BJ (cell line): Measurements from ENCODE around the gene SMARCC1. TPM values are rescaled to one million over a fixed set of nuclear protein-coding genes. Genes with fewer than 3 reads are reported as not detected.

Experiments used
- CTCF ChIA-PET: fragments of 350-600 bp; formaldehyde crosslinking; extraction: SDS; loops from one replicate; lab custom pipeline; 2021; ENCODE audit warnings: antibody characterized with exemption, inconsistent platforms; lab: Yijun Ruan, JAX
- POLR2A ChIA-PET: fragments of 300-600 bp; sonication (Branson Sonifier 250); formaldehyde crosslinking; extraction: SDS; loops from one replicate; lab custom pipeline; 2021; ENCODE audit warnings: antibody characterized with exemption; lab: Charles Lee
- DNase-seq: peaks from one replicate; pipeline ENCODE4 v3.0.0-alpha.2; 2011; ENCODE audit warnings: low read depth
- H3K27me3 ChIP-seq: 2 replicates; pipeline ENCODE4 v1.6.0; 2011; ENCODE audit warnings: low read length; ENCODE audit not compliant: control insufficient read depth, insufficient read depth
- H3K36me3 ChIP-seq: 2 replicates; pipeline ENCODE4 v1.5.1; 2011; ENCODE audit warnings: low read length; ENCODE audit not compliant: control insufficient read depth, insufficient read depth
- H3K4me3 ChIP-seq: 2 replicates; pipeline ENCODE4 v1.5.1; 2011; ENCODE audit warnings: low read depth, mild to moderate bottlenecking, control low read depth, low read length
- polyA plus RNA-seq: library from polyadenylated mRNA; depleted of rRNA; stranded (reverse); fragments of >200 nt; gene quantifications from 2 replicates; pipeline ENCODE4 v1.2.3, GENCODE V29; 2011
- TF ChIP-seq, protein P1 (sequence below): IDR thresholded peaks from 2 replicates; pipeline ENCODE4 v1.5.1; 2011; ENCODE audit warnings: low read depth, mild to moderate bottlenecking, control low read depth, inconsistent platforms, low read length, moderate library complexity; ENCODE audit not compliant: insufficient read depth

SMARCC1 gene
- polyA plus RNA-seq, 1 experiment, result 25.8 TPM

DNA sequence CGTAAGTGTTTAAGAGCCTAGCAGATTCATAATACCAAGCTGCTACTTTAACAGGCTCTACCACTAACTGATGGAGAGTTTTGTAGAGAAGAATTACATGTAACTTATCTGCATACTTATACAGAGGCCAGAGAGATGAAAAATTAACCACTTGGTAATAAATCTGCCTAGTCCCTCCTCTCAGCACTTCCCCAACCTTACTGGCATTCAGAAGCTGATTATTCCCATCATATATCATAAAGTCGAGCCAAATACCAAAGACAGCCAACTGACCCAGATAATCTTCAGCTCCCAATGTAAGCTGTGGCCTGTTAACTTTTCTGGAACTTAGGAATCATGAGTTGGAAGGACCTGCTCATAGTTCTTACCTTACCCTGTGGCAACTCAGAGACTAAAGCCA is 177.5 kb downstream of the SMARCC1 start:
- no peak overlapping the region for H3K4me3 ChIP-seq
- no peak for DNase-seq
- TF ChIP-seq, protein P1, sequence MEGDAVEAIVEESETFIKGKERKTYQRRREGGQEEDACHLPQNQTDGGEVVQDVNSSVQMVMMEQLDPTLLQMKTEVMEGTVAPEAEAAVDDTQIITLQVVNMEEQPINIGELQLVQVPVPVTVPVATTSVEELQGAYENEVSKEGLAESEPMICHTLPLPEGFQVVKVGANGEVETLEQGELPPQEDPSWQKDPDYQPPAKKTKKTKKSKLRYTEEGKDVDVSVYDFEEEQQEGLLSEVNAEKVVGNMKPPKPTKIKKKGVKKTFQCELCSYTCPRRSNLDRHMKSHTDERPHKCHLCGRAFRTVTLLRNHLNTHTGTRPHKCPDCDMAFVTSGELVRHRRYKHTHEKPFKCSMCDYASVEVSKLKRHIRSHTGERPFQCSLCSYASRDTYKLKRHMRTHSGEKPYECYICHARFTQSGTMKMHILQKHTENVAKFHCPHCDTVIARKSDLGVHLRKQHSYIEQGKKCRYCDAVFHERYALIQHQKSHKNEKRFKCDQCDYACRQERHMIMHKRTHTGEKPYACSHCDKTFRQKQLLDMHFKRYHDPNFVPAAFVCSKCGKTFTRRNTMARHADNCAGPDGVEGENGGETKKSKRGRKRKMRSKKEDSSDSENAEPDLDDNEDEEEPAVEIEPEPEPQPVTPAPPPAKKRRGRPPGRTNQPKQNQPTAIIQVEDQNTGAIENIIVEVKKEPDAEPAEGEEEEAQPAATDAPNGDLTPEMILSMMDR, result no peak
- H3K36me3 ChIP-seq, result peaks cover 10% of the 10 kb centered on the region
- H3K27me3 ChIP-seq, result no peaks in the 10 kb centered on the region
- POLR2A ChIA-PET, result interaction anchor here (0.5 kb wide), 1 partner anchor 659 kb away, joined by 3 read pairs; no protein-coding TSS in a partner anchor
- CTCF ChIA-PET, result interaction anchor here (0.7 kb wide), 1 partner anchor 31 kb away, joined by 3 read pairs; no protein-coding TSS in a partner anchor

DNA sequence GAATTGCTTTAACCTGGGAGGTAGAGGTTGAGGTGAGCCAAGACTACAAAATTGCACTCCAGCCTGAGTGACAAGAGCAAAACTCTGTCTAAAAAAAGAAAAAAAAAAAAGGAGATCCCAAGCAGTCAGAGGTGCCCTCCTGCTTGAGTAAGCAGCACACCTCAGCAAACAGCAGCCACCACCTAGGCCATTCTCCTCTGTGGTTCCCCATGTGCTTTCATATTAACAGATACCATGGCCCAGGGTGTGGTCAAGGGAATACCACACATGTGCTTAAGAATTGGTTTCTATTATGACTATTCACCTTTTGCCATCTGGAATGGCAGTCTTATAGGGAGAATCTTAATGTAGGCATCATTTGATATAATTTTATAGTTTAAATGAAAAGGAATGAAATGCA is 178.4 kb downstream of the SMARCC1 start:
- Histone ChIP-seq H3K36me3 (peaks cover 8% of the 10 kb centered on the region), H3K4me3 (no peak overlapping the region), H3K27me3 (no peaks in the 10 kb centered on the region)
- DNase-seq, result no peak
- ChIA-PET POLR2A (interaction anchor here (0.5 kb wide), 1 partner anchor 659 kb away, joined by 3 read pairs; no protein-coding TSS in a partner anchor), CTCF (no interaction called here)
- TF ChIP-seq, protein P1, result no peak

DNA sequence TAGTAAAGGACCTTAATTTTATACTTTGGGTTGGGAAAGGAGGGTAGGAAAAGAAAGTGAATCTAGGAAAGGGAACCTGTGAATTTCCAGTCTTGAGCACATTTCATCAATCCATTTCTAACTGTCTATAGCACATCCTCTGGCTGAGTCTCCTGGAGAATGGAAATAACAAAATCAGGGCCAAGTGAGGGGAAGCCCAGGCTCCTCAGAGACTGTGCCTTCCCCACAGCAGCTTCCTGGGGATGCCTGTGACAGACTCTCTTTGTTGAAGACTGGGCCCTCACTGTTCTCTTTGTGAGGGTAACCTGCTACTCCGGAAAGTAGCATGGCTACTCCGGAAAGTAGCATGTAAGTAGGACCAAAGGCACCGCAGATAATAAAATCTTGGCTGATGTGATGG is 180.4 kb downstream of the SMARCC1 start:
- DNase-seq, result no peak
- no peaks in the 10 kb centered on the region for H3K27me3 ChIP-seq
- TF ChIP-seq, protein P1, result no peak
- POLR2A ChIA-PET, result no interaction called here
- CTCF ChIA-PET, result interaction anchor here (0.7 kb wide), 1 partner anchor 29 kb away, joined by 3 read pairs; no protein-coding TSS in a partner anchor
- H3K4me3 ChIP-seq, result no peak overlapping the region
- peaks cover 10% of the 10 kb centered on the region for H3K36me3 ChIP-seq

DNA sequence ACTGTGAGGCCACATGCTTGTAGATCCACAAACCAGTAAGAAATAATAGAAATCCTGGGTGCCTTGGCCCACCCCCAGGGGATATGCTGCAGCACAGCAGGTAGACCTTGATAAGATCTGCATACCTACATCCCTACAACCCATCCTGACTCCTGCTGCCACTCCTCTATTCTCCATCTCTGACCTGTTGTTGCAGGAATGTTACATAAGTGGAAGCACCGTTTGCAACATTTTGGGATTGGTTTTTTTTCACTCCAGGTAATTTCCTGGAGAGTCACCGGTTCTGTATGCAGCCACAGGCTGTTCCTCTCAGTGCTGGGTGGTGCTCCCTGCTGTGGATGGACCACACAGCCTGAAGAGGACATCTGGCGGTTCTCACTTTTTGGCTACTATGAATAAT is 186.9 kb downstream of the SMARCC1 start:
- TF ChIP-seq, protein P1, result no peak

DNA sequence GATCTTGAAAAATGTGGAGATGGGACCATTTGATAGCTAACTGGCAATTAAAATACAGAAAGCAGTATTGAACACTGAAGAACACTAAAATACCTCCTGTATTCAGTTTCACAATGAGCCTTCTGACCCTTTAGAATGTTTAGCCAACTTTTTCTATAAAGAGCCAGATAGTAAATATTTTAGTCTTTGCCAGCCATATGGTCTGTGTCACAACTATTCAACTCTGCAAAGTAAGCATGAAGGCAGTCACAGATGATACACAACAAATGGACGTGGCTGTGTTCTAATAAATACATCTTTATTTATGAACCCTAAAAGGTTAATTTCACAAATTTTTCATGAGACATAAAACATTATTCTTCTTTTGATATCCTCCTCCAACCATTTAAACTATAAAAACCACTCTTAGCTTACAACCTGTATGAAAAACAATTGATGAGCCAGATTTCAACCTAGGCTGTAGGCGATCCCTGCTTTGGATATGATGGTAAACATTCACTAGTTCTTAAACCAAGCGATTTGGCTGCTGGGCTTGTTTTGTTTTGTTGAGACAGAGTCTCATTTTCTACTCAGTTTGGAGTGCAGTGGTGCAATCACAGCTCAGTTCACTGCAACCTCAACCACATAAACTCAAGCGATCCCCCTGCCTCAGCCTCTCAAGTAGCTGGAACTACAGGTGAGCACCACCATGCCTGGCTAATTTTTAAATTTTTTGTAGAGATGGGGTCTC is 189.5 kb downstream of the SMARCC1 start:
- POLR2A ChIA-PET, result interaction anchor here (0.7 kb wide), 1 partner anchor 68 kb away, joined by 4 read pairs; no protein-coding TSS in a partner anchor
- CTCF ChIA-PET, result interaction anchor here (0.9 kb wide), 1 partner anchor 52 kb away, joined by 5 read pairs; no protein-coding TSS in a partner anchor
- TF ChIP-seq, protein P1, result no peak
- Histone ChIP-seq H3K27me3 (no peaks in the 10 kb centered on the region), H3K36me3 (peaks cover 13% of the 10 kb centered on the region), H3K4me3 (no peak overlapping the region)
- DNase-seq, result no peak

More for the DNA sequence above, 186.9 kb downstream of the SMARCC1 start:
- H3K27me3 ChIP-seq, result no peaks in the 10 kb centered on the region
- no peak overlapping the region for H3K4me3 ChIP-seq
- ChIA-PET POLR2A (interaction anchor here (0.6 kb wide), 1 partner anchor 18 kb away, joined by 3 read pairs; no protein-coding TSS in a partner anchor), CTCF (interaction anchor here (0.6 kb wide), 1 partner anchor 184 kb away, joined by 4 read pairs; no protein-coding TSS in a partner anchor)
- peaks cover 13% of the 10 kb centered on the region for H3K36me3 ChIP-seq
- DNase-seq, result no peak
